Measurements from ENCODE around the gene MAST1.
"Not testable (repeated sequence)": the region's sequence is repeated elsewhere in the genome, so short reads cannot be mapped to it uniquely, and the experiment has no call there.

MAST1 gene

DNA sequence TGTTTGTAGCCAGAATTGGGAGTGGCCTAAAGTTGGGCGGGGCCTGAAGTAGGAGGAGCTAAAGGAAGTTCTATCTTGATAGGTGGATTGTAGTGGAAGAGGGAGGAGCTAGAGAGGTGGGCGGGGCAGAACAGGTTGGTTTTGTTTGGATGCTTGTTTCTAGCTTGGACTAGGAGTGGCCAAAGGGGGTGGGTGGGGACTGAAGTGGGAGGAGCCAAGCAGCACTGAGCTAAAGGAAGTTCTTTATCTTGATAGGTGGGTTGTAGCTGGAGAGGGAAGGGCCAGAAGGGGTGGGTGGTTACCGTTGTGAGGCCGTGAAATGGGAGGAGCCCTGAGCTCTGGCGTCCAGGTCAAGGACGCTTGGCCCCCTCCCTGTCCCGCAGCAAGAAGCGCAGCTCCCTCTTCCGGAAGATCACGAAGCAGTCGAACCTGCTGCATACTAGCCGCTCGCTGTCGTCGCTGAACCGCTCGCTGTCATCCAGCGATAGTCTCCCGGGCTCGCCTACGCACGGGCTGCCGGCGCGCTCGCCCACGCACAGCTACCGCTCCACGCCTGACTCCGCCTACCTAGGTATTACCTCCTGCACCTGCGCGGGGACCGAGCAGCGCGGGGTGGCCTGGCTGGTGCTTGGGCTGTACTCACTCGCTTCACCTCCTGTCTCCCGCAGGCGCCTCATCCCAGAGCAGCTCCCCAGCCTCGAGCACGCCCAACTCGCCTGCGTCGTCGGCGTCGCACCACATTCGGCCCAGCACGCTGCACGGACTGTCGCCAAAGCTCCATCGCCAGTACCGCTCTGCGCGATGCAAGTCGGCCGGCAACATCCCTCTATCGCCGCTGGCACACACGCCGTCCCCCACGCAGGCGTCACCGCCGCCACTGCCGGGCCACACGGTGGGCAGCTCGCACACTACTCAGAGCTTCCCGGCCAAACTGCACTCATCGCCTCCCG is 34.9 kb downstream of the MAST1 start:
- DNase-seq: peak; percentile 84

DNA sequence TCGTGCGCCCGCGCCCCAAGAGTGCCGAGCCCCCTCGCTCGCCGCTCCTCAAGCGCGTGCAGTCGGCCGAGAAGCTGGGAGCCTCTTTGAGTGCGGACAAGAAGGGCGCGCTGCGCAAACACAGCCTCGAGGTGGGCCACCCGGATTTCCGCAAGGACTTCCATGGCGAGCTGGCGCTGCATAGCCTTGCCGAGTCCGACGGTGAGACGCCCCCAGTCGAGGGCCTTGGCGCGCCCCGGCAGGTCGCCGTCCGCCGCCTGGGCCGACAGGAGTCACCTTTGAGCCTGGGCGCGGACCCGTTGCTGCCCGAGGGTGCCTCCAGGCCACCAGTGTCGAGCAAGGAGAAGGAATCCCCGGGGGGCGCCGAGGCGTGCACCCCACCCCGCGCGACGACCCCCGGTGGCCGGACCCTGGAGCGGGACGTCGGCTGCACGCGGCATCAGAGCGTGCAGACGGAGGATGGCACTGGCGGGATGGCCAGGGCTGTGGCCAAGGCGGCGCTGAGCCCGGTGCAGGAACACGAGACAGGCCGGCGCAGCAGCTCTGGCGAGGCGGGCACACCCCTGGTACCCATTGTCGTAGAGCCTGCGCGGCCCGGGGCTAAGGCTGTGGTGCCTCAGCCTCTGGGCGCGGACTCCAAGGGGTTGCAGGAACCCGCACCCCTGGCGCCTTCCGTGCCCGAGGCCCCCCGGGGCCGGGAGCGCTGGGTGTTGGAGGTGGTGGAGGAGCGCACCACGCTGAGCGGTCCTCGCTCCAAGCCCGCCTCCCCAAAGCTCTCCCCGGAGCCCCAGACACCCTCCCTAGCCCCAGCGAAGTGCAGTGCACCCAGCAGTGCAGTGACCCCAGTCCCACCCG is 35.8 kb downstream of the MAST1 start:
- no peak for DNase-seq

DNA sequence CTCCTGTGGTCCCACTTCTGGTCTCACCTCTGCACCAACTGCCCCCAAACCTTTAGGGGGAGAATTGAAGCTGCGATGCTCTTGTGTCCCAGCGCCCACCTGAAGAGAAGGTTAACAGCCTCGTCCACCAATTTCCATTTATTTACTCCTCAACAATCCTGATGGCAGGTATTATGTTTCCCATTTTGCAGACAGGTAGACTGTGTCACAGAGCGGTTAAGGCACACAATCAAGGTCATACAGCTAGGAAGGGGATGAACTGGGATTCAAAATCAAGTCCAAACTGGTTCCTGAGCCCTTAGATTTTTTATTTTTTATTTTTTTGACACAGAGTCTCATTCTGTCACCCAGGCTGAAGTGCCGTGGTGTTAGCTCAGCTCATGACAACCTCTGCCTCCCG is 36.8 kb downstream of the MAST1 start:
- no peak for DNase-seq

GRCh38 chr19:12880551-12881171 is 42.3 kb downstream of the MAST1 start:
- no peak for DNase-seq

- DNase-seq: peak; percentile 90
These were observed 43.0 kb downstream of the MAST1 start, which contains the start of gene DNASE2 for GRCh38 chr19:12881172-12881808. DNASE2 (minus strand) TSS chr19:12881449; CDS start chr19:12881375, 74 bp downstream.

GRCh38 chr19:12882589-12882988 is 44.3 kb downstream of the MAST1 start:
- DNase-seq: no peak

GRCh38 chr19:12884202-12884601 is 45.9 kb downstream of the MAST1 start:
- DNase-seq: no peak

- no peak for DNase-seq
These were observed 46.3 kb downstream of the MAST1 start for GRCh38 chr19:12884627-12884925.

- peak; percentile 92 for DNase-seq
These were observed 46.8 kb downstream of the MAST1 start for GRCh38 chr19:12884926-12885748.

- no peak for DNase-seq
These were observed 47.7 kb downstream of the MAST1 start for GRCh38 chr19:12885749-12886650.

DNA sequence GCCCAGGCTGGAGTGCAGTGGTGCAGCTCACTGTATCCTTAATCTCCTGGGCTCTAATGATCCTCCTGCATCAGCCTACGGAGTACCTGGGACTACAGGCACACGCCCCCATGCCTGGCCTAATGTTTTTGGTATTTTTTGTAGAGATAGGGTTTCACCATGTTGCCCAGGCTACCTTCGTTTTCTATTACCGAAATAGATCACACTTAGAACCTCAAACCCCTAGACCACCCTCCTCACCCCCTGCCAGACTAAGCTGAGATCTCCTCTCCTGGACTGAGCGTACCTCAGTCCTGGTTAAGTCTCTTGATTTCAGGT is 48.3 kb downstream of the MAST1 start:
- no peak for DNase-seq

- no peak for DNase-seq
These were observed 48.8 kb downstream of the MAST1 start, which contains the start of gene KLF1 for GRCh38 chr19:12886969-12887747. KLF1 (minus strand) TSS chr19:12887201; CDS start chr19:12887140, 61 bp downstream.

- no peak for DNase-seq
These were observed 49.8 kb downstream of the MAST1 start for GRCh38 chr19:12888006-12888603.

DNA sequence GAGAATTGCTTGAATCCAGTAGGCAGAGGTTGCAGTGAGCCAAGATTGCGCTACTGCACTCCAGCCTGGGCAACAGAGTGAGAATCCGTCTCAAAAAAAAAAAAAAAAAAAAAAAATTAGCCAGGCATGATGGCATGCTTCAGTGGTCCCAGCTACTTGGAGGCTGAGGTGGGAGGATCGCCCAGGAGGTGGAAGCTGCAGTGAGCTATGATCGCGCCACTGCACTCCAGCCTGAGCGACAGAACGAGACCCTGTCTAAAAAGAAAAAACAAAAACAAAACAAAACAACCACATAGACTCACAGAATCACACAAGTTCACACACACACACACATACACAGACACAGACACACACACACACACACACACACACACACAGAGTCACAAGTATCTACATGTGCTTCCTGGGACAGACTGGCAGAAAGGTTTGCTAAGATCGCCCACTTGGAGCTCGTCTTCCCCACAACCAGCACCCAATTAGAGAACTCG is 52.0 kb downstream of the MAST1 start:
- not testable (repeated sequence) for DNase-seq

DNA sequence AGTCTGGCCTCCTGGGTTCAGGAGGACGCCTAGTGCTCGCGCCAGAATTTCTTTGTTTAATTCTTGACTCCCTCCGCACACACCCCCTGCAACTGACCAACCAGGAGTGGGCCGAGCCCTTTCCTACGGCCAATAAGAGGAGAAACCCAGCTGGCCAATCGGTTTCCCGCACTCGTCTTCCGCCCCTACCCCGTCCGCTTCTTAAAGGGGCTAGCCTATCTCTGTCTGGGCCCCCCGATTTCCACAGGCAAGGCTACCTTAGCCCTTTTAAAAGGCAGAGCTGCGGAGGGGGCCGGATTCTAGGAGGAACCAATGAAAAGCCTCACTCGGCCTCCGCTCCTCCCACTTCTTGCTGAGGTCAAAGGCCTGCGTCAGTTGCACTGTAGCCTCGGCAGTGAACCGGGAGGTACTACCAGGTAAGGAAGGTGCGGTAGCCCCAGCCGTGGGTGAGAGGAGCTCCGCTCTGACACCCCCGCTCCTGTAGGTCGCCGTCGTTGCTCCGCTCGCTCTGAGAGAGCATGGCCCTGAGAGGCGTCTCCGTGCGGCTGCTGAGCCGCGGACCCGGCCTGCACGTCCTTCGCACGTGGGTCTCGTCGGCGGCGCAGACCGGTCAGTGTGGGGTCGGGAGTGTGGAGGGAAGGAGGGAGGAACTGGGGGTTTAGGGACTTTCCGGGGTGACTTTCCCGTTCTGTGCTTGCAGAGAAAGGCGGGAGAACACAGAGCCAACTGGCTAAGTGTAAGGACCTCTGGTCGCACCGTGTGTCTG is 52.7 kb downstream of the MAST1 start, which contains the start of gene GCDH:
TSS of gene GCDH (plus strand) at position 374 of the 766 bp plus-strand sequence. CDS start at position 519, 145 bp downstream.
- peak; percentile 99 for DNase-seq

DNA sequence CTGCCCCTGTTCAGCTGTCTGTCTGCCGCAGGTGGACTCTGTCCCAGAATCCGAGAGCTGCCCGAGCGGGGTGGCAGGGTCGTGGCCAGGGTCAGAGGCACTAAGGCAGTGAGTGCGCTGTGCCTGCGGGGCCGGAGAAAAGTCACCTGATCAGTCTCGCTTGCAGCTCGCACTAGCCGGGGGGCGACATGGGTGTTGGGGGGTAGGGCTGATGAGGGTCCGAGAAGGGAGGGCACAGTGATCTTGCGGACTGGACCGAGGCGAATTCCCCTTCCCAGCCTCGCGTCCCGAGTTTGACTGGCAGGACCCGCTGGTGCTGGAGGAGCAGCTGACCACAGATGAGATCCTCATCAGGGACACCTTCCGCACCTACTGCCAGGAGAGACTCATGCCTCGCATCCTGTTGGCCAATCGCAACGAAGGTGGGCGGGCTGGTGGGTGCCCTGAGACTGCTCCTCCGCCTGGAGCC is 53.3 kb downstream of the MAST1 start:
- no peak for DNase-seq

DNA sequence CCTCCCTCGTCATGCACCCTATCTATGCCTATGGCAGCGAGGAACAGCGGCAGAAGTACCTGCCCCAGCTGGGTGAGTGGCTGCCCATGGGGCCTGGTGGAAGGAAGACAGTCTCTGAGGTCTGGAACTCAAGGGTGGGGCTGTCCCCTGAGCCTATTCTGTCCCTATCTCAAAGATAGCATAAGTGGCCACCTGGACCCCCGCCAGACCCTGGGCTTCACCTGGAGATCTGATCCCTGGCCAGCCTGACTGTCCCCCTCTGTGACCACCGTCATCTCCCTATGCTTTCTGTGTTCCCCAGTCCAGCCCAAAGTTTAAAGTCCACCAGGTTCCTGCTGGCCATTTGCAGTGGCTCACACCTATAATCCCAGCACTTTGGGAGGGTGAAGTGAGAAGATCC is 55.3 kb downstream of the MAST1 start:
- no peak for DNase-seq

DNA sequence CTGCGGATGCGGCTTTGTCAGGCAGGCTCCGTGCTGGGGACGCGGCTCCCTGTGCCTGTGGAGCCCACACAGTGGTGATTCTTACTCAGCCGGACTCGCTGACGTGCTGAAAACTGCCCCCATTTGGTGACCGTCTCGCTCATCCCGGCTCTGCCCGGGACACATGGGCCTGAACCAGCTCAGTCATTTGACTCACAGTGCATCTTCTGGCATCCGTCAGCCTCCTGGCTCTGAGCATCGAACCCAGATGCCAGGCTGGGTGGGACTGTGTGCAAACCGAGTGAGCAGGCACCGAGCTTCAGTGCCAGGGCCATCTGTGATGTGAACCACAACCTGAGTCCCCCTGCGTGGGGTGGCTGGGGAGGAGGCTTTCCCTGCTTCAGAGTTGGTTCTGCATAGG is 58.1 kb downstream of the MAST1 start:
- DNase-seq: no peak
